Activated T-cell treated with anti-CD3 and anti-CD28 coated beads, Interleukin-2, amount 50 U/mL, for 72 hours (primary cell): ENCODE data around the gene ZNF648. TPM values are rescaled to one million over a fixed set of nuclear protein-coding genes. Genes with fewer than 3 reads are reported as not detected.
A peak's percentile ranks its signal among the peaks of the same experiment; 100 is the strongest.
"Not testable (repeated sequence)": the region's sequence is repeated elsewhere in the genome, so short reads cannot be mapped to it uniquely, and the experiment has no call there.

ENCODE experiments used
- ATAC-seq, 2 donors: fragments of 150-1000 bp; cut with Tn5 transposase; replicated peaks in 1 of 2; 2 replicates each; pipeline ENCODE4 v1.10.0; 2021; ENCODE audit warnings: moderate library complexity in 2 of 2, mild to moderate bottlenecking in 1 of 2
- DNase-seq, 2 donors: peaks; one replicate each; pipeline ENCODE4 v3.0.0; 2021 to 2022; ENCODE audit warnings: mixed read lengths in 1 of 2
- H3K27ac Mint-ChIP-seq: one replicate; pipeline ENCODE4 v1.8.0; 2022; ENCODE audit warnings: mild to moderate bottlenecking, moderate library complexity, mixed read lengths
- H3K27me3 Mint-ChIP-seq: one replicate; pipeline ENCODE4 v1.8.0; 2022; ENCODE audit warnings: low read depth, mixed read lengths
- H3K36me3 Mint-ChIP-seq, 2 donors: one replicate each; pipeline ENCODE4 v1.8.0; 2022; ENCODE audit warnings: mixed read lengths in 2 of 2, mild to moderate bottlenecking in 1 of 2; ENCODE audit not compliant: insufficient read depth in 2 of 2
- H3K4me1 Mint-ChIP-seq: one replicate; pipeline ENCODE4 v1.8.0; 2022; ENCODE audit warnings: low read depth, mixed read lengths
- H3K4me3 Mint-ChIP-seq, 2 donors: one replicate each; pipeline ENCODE4 v1.8.0; 2022; ENCODE audit warnings: mild to moderate bottlenecking in 2 of 2, mixed read lengths in 2 of 2, moderate library complexity in 2 of 2
- H3K9me3 Mint-ChIP-seq, 2 donors: one replicate each; pipeline ENCODE4 v1.8.0; 2022; ENCODE audit warnings: mixed read lengths in 2 of 2
- total RNA-seq, 2 donors: library from RNA; stranded (reverse); gene quantifications; one replicate each; pipeline ENCODE4 v1.2.3, GENCODE V29; 2022

ZNF648 gene
- total RNA-seq, 2 donors from 2014 or later = 0.07 TPM; not detected in 1

GRCh38 chr1:182035097-182035770, 26.3 kb downstream of the ZNF648 start:
- no peak overlapping the region for H3K27ac Mint-ChIP-seq
- no peaks in the 10 kb centered on the region for H3K27me3 Mint-ChIP-seq
- peak; percentile 24 to 32 for DNase-seq
- no peak for ATAC-seq
- H3K36me3 Mint-ChIP-seq = peaks cover 0 to 1% of the 10 kb centered on the region in 2 donors
- no peaks in the 10 kb centered on the region for H3K4me1 Mint-ChIP-seq
- H3K4me3 Mint-ChIP-seq = no peak overlapping the region
- no peaks in the 10 kb centered on the region for H3K9me3 Mint-ChIP-seq

GRCh38 chr1:182032251-182032650, 29.3 kb downstream of the ZNF648 start:
- no peak overlapping the region for H3K27ac Mint-ChIP-seq

GRCh38 chr1:182029379-182030331, 31.9 kb downstream of the ZNF648 start:
- peaks cover 1 to 2% of the 10 kb centered on the region in 2 donors for H3K36me3 Mint-ChIP-seq
- H3K4me3 Mint-ChIP-seq = peak overlapping the region; percentile 95 to 97
- H3K27me3 Mint-ChIP-seq = no peaks in the 10 kb centered on the region
- DNase-seq (peak; percentile 98), ATAC-seq (peak; percentile 93 to 95)
- peak overlapping the region; percentile 97 for H3K27ac Mint-ChIP-seq
- no peaks in the 10 kb centered on the region for H3K9me3 Mint-ChIP-seq
- peaks cover 10% of the 10 kb centered on the region for H3K4me1 Mint-ChIP-seq

More at GRCh38 chr1:182032251-182032650, 29.3 kb downstream of the ZNF648 start:
- Mint-ChIP-seq H3K27me3 (no peaks in the 10 kb centered on the region), H3K4me3 (no peak overlapping the region), H3K4me1 (peaks cover 10% of the 10 kb centered on the region), H3K9me3 (no peaks in the 10 kb centered on the region), H3K36me3 (peaks cover 1 to 2% of the 10 kb centered on the region in 2 donors)
- DNase-seq (no peak), ATAC-seq (no peak)

- DNase-seq = no peak
- peaks cover 10% of the 10 kb centered on the region for H3K4me1 Mint-ChIP-seq
- H3K4me3 Mint-ChIP-seq = peak overlapping the region; percentile 95 to 97
- no peaks in the 10 kb centered on the region for H3K27me3 Mint-ChIP-seq
- no peaks in the 10 kb centered on the region for H3K9me3 Mint-ChIP-seq
- H3K36me3 Mint-ChIP-seq = peaks cover 1 to 2% of the 10 kb centered on the region in 2 donors
- no peak for ATAC-seq
- peak overlapping the region; percentile 97 for H3K27ac Mint-ChIP-seq
Observed at GRCh38 chr1:182029002-182029378, 32.5 kb downstream of the ZNF648 start.

- Mint-ChIP-seq H3K27ac (no peak overlapping the region), H3K4me1 (no peaks in the 10 kb centered on the region), H3K27me3 (no peaks in the 10 kb centered on the region), H3K36me3 (peaks cover 0 to 4% of the 10 kb centered on the region in 2 donors), H3K9me3 (peaks cover 0 to 2% of the 10 kb centered on the region in 2 donors), H3K4me3 (no peak overlapping the region)
- ATAC-seq = no peak
- DNase-seq = no peak
Observed at GRCh38 chr1:182015360-182015759, 46.2 kb downstream of the ZNF648 start.

- ATAC-seq, H3K27ac Mint-ChIP-seq, H3K4me3 Mint-ChIP-seq, H3K36me3 Mint-ChIP-seq, H3K27me3 Mint-ChIP-seq, H3K4me1 Mint-ChIP-seq, DNase-seq: not testable (repeated sequence)
- H3K9me3 Mint-ChIP-seq = peaks cover 4 to 12% of the 10 kb centered on the region in 2 donors
Observed at GRCh38 chr1:182010800-182011370, 50.6 kb downstream of the ZNF648 start.

GRCh38 chr1:182005398-182005797, 56.1 kb downstream of the ZNF648 start:
- DNase-seq, H3K9me3 Mint-ChIP-seq, H3K27ac Mint-ChIP-seq, H3K4me1 Mint-ChIP-seq, ATAC-seq, H3K36me3 Mint-ChIP-seq, H3K4me3 Mint-ChIP-seq, H3K27me3 Mint-ChIP-seq: not testable (repeated sequence)

- no peaks in the 10 kb centered on the region for H3K4me1 Mint-ChIP-seq
- no peaks in the 10 kb centered on the region for H3K27me3 Mint-ChIP-seq
- no peak for DNase-seq
- H3K27ac Mint-ChIP-seq = no peak overlapping the region
- H3K4me3 Mint-ChIP-seq = no peak overlapping the region
- no peak for ATAC-seq
- peaks cover 2 to 9% of the 10 kb centered on the region in 2 donors for H3K9me3 Mint-ChIP-seq
- H3K36me3 Mint-ChIP-seq = peaks cover 0 to 3% of the 10 kb centered on the region in 2 donors
Observed at GRCh38 chr1:182004601-182005000, 56.9 kb downstream of the ZNF648 start.
